ENCODE measurements around the gene ALG12.
A peak's percentile ranks its signal among the peaks of the same experiment; 100 is the strongest.

Gene ALG12

GRCh38 chr22:49935561-49935960, 17.3 kb upstream of the ALG12 start:
- no peak for DNase-seq (ENCODE audit: low read depth, low spot score)
- H3K4me3 ChIP-seq (ENCODE audit: low read length): peak overlapping the region; percentile 46; the same call in 1 of the 2 replicates

- DNase-seq (ENCODE audit: low read depth, low spot score): peak; percentile 60
- peak overlapping the region; percentile 38 for H3K4me3 ChIP-seq (ENCODE audit: low read length)
Observed at GRCh38 chr22:49934891-49935557, 16.8 kb upstream of the ALG12 start.

GRCh38 chr22:49934160-49934890, 16.1 kb upstream of the ALG12 start:
- DNase-seq (ENCODE audit: low read depth, low spot score): no peak
- peak overlapping the region; percentile 38; the same call in 1 of the 2 replicates for H3K4me3 ChIP-seq (ENCODE audit: low read length)

- H3K4me3 ChIP-seq (ENCODE audit: low read length): no peak overlapping the region
- no peak for DNase-seq (ENCODE audit: low read depth, low spot score)
Observed at GRCh38 chr22:49933236-49934159, 15.3 kb upstream of the ALG12 start.

- no peak overlapping the region for H3K4me3 ChIP-seq (ENCODE audit: low read length)
- no peak for DNase-seq (ENCODE audit: low read depth, low spot score)
Observed at GRCh38 chr22:49930596-49931412, 12.6 kb upstream of the ALG12 start.

- no peak for DNase-seq (ENCODE audit: low read depth, low spot score)
- no peak overlapping the region; the same call in 1 of the 2 replicates for H3K4me3 ChIP-seq (ENCODE audit: low read length)
Observed at GRCh38 chr22:49929994-49930575, 11.8 kb upstream of the ALG12 start.

GRCh38 chr22:49929211-49929979, 11.2 kb upstream of the ALG12 start:
- DNase-seq (ENCODE audit: low read depth, low spot score): no peak
- peak overlapping the region; percentile 16; the same call in 1 of the 2 replicates for H3K4me3 ChIP-seq (ENCODE audit: low read length)

- no peak for DNase-seq (ENCODE audit: low read depth, low spot score)
- H3K4me3 ChIP-seq (ENCODE audit: low read length): no peak overlapping the region
Observed at GRCh38 chr22:49928555-49929210, 10.4 kb upstream of the ALG12 start.

- no peak overlapping the region for H3K4me3 ChIP-seq (ENCODE audit: low read length)
- no peak for DNase-seq (ENCODE audit: low read depth, low spot score)
Observed at GRCh38 chr22:49928185-49928495, 9.9 kb upstream of the ALG12 start.

- DNase-seq (ENCODE audit: low read depth, low spot score): no peak
Observed at GRCh38 chr22:49927483-49928184, 9.4 kb upstream of the ALG12 start.

GRCh38 chr22:49926916-49927315, 8.7 kb upstream of the ALG12 start:
- no peak for DNase-seq (ENCODE audit: low read depth, low spot score)

More at GRCh38 chr22:49927483-49928184, 9.4 kb upstream of the ALG12 start:
- H3K4me3 ChIP-seq (ENCODE audit: low read length): no peak overlapping the region

GRCh38 chr22:49925525-49926128, 7.4 kb upstream of the ALG12 start:
- DNase-seq (ENCODE audit: low read depth, low spot score): peak; percentile 88
- peak overlapping the region; percentile 48 for H3K4me3 ChIP-seq (ENCODE audit: low read length)

More at GRCh38 chr22:49926916-49927315, 8.7 kb upstream of the ALG12 start:
- H3K4me3 ChIP-seq (ENCODE audit: low read length): no peak overlapping the region

GRCh38 chr22:49924113-49924833, 6.0 kb upstream of the ALG12 start:
- H3K4me3 ChIP-seq (ENCODE audit: low read length): no peak overlapping the region

GRCh38 chr22:49923445-49923844, 5.2 kb upstream of the ALG12 start:
- peak; percentile 46 for DNase-seq (ENCODE audit: low read depth, low spot score)
- H3K4me3 ChIP-seq (ENCODE audit: low read length): no peak overlapping the region

More at GRCh38 chr22:49924113-49924833, 6.0 kb upstream of the ALG12 start:
- no peak for DNase-seq (ENCODE audit: low read depth, low spot score)

GRCh38 chr22:49922926-49923325, 4.7 kb upstream of the ALG12 start:
- DNase-seq (ENCODE audit: low read depth, low spot score): no peak
- H3K4me3 ChIP-seq (ENCODE audit: low read length): no peak overlapping the region

- H3K4me3 ChIP-seq (ENCODE audit: low read length): no peak overlapping the region
- no peak for DNase-seq (ENCODE audit: low read depth, low spot score)
Observed at GRCh38 chr22:49922484-49922883, 4.2 kb upstream of the ALG12 start.
